GM10266 (cell line): ENCODE measurements around the gene TNMD.

Experiments
- DNase-seq: peaks from one replicate; pipeline ENCODE4 v3.0.0; 2012; ENCODE audit errors: extremely low spot score
- CTCF ChIP-seq: IDR thresholded peaks from 2 replicates; pipeline ENCODE4 v1.5.1; 2012; ENCODE audit warnings: mild to moderate bottlenecking, low read depth; ENCODE audit not compliant: control insufficient read depth, insufficient read depth; ENCODE audit errors: missing control alignments

Gene TNMD

GRCh38 chrX:100643212-100643611 is 58.5 kb downstream of the TNMD start:
- no peak for DNase-seq
- no peak for TF ChIP-seq CTCF

- no peak for DNase-seq
- no peak for TF ChIP-seq CTCF
Measured at GRCh38 chrX:100643956-100644860, 59.5 kb downstream of the TNMD start, which contains the start of gene SRPX2. Gene SRPX2, plus strand, starts transcription at chrX:100644199. Its CDS starts 2,124 bp downstream, at chrX:100646323.

- DNase-seq = no peak
- TF ChIP-seq CTCF = no peak
Measured at GRCh38 chrX:100645106-100645505, 60.4 kb downstream of the TNMD start.

- no peak for TF ChIP-seq CTCF
- DNase-seq = no peak
Measured at GRCh38 chrX:100647095-100647494, 62.4 kb downstream of the TNMD start.

- no peak for DNase-seq
- no peak for TF ChIP-seq CTCF
Measured at GRCh38 chrX:100647739-100648138, 63.0 kb downstream of the TNMD start.

GRCh38 chrX:100648458-100649417 is 64.0 kb downstream of the TNMD start:
- TF ChIP-seq CTCF = no peak
- DNase-seq = no peak
